K562 (cell line): Measurements from ENCODE around the gene CLDN5. TPM values are rescaled to one million over a fixed set of nuclear protein-coding genes. Genes with fewer than 3 reads are reported as not detected.

Experiments
- CHD2 ChIP-seq: IDR thresholded peaks from 2 replicates; pipeline ENCODE4 v1.6.1; 2011; ENCODE audit warnings: low read depth, low read length
- DIDO1 ChIP-seq: fragments of 450-650 bp; IDR thresholded peaks from 2 replicates; pipeline ENCODE4 v1.6.1; 2016; ENCODE audit warnings: low read depth, missing biosample characterization, missing genetic modification characterization
- E2F1 ChIP-seq: sonication (generic); formaldehyde crosslinking; IDR thresholded peaks from 2 replicates; pipeline ENCODE4 v1.8.1; 2023; ENCODE audit warnings: mild to moderate bottlenecking, missing genetic modification reagents, moderate library complexity
- E2F8 ChIP-seq: fragments of 450-650 bp; IDR thresholded peaks from 2 replicates; pipeline ENCODE4 v1.7.1; 2018; ENCODE audit warnings: mild to moderate bottlenecking, low read depth; ENCODE audit not compliant: partially characterized antibody
- FOXP4 ChIP-seq: sonication (generic); formaldehyde crosslinking; IDR thresholded peaks from 2 replicates; pipeline ENCODE4 v1.8.0; 2022; ENCODE audit warnings: mild to moderate bottlenecking, missing genetic modification reagents, borderline replicate concordance
- HDAC6 ChIP-seq: IDR thresholded peaks from 2 replicates; pipeline ENCODE4 v1.6.1; 2012; ENCODE audit warnings: low read depth, mild to moderate bottlenecking, control low read depth, inconsistent platforms, low read length, moderate library complexity
- HDGF ChIP-seq: fragments of 450-650 bp; IDR thresholded peaks from 2 replicates; pipeline ENCODE4 v1.6.1; 2016
- HNRNPH1 ChIP-seq: fragments of 200-400 bp; formaldehyde crosslinking; optimal IDR thresholded peaks from 2 replicates; pipeline ENCODE3; 2017; ENCODE audit warnings: low read depth, mild to moderate bottlenecking, low read length, moderate library complexity
- KDM5B ChIP-seq: fragments of 200-600 bp; sonication (generic); IDR thresholded peaks from 2 replicates; pipeline ENCODE4 v1.6.1; 2012; ENCODE audit warnings: low read depth, mild to moderate bottlenecking, moderate library complexity, low read length, control low read depth, inconsistent platforms; ENCODE audit not compliant: insufficient replicate concordance
- MAFF ChIP-seq: IDR thresholded peaks from 2 replicates; pipeline ENCODE4 v1.6.1; 2012; ENCODE audit warnings: low read length, improper control_type of control experiment
- MYC ChIP-seq, 2 experiments: fragments of 250-450 bp in 1 of 2; sonication (Bioruptor Pico) in 1 of 2; IDR thresholded peaks; 2 replicates each; pipeline versions ENCODE4 v1.5.1 to v1.6.1; 2012 to 2021; ENCODE audit warnings: low read depth in 2 of 2, borderline replicate concordance in 1 of 2, improper control_type of control experiment in 1 of 2, low read length in 1 of 2, mild to moderate bottlenecking in 1 of 2, moderate library complexity in 1 of 2
- PHB ChIP-seq: fragments of 250-450 bp; sonication (Bioruptor Pico); IDR thresholded peaks from 2 replicates; pipeline ENCODE4 v1.5.0; 2021
- PHF21A ChIP-seq: fragments of 450-650 bp; IDR thresholded peaks from 2 replicates; pipeline ENCODE4 v1.6.1; 2017; ENCODE audit warnings: low read depth, borderline replicate concordance
- POLR2AphosphoS5 ChIP-seq: IDR thresholded peaks from 2 replicates; pipeline ENCODE4 v1.6.1; 2011; ENCODE audit warnings: mild to moderate bottlenecking, low read depth, low read length, moderate library complexity; ENCODE audit not compliant: control insufficient read depth, insufficient read depth
- RBM15 ChIP-seq: fragments of 200-400 bp; formaldehyde crosslinking; IDR thresholded peaks from 2 replicates; pipeline ENCODE4 v1.6.1; 2018; ENCODE audit warnings: mild to moderate bottlenecking, low read length, moderate library complexity; ENCODE audit not compliant: insufficient read depth
- SMAD4 ChIP-seq: fragments of 250-450 bp; sonication (Bioruptor Pico); conservative IDR thresholded peaks from 2 replicates; pipeline ENCODE4 v1.8.0; 2021; ENCODE audit warnings: inconsistent platforms, mild to moderate bottlenecking, moderate library complexity
- TEAD2 ChIP-seq: fragments of 450-650 bp; IDR thresholded peaks from 2 replicates; pipeline ENCODE4 v1.6.1; 2016; ENCODE audit warnings: missing genetic modification characterization, control low read depth, missing compliant biosample characterization
- ZBTB33 ChIP-seq: sonication (generic); formaldehyde crosslinking; IDR thresholded peaks from 2 replicates; pipeline ENCODE4 v1.8.1; 2023; ENCODE audit warnings: mild to moderate bottlenecking, missing genetic modification reagents
- ZNF586 ChIP-seq: fragments of 450-650 bp; formaldehyde crosslinking; conservative IDR thresholded peaks from 2 replicates; pipeline ENCODE4 v1.4.0; 2020; ENCODE audit warnings: mild to moderate bottlenecking, moderate library complexity
- polyA plus RNA-seq, 8 experiments: library from polyadenylated mRNA; depleted of rRNA in 4 of 8; stranded (reverse) in 5 of 8; unstranded in 3 of 8; fragments of >200 nt; fragmentation: Nextera tagmentation in 2 of 8; fragmentation: Illumina TruSeq in 1 of 8; extraction: Ambion mirVana in 2 of 8; extraction: Trizol in 1 of 8; gene quantifications; 2 replicates each; pipeline versions ENCODE4 v1.2.1 to v1.2.3, GENCODE V29; 2011 to 2014; ENCODE audit warnings: inconsistent platforms in 1 of 8, missing spikeins in 1 of 8
- total RNA-seq, 7 experiments: library from RNA; depleted of rRNA in 6 of 7; stranded (reverse); fragments of >200 nt in 6 of 7; fragmentation: Illumina TruSeq in 2 of 7; extraction: Trizol in 2 of 7; gene quantifications; 2 replicates each; pipeline versions ENCODE4 v1.2.1 to v1.2.3, GENCODE V29; 2011 to 2021; ENCODE audit warnings: low replicate concordance in 1 of 7

The CLDN5 gene
- total and polyA plus RNA-seq, 9 of the 15 experiments (the other 6 are each of a cell fraction or from before 2014, with no cell fraction given): 0.20 TPM; not detected in 8

GRCh38 chr22:19508024-19508776 is 16.0 kb downstream of the CLDN5 start (continued):
- no peak; the same call in 1 of the 2 replicates for TF ChIP-seq FOXP4 (CRISPR knock-in tag)
- no peak for TF ChIP-seq HDGF
- TF ChIP-seq ZNF586 (CRISPR knock-in tag): 0 out of 2 replicates have a peak, but pooled peaks have one; percentile 7
- TF ChIP-seq POLR2AphosphoS5: peak; percentile 54
- no peak for TF ChIP-seq PHF21A
- TF ChIP-seq HDAC6: 0 out of 2 replicates have a peak, but pooled peaks have one; percentile 75
- peak; percentile 28 for TF ChIP-seq KDM5B
- TF ChIP-seq SMAD4 (CRISPR knock-in tag): no peak
- no peak for TF ChIP-seq MAFF
- no peak for TF ChIP-seq RBM15
- 0 out of 2 replicates have a peak, but pooled peaks have one; percentile 22 for TF ChIP-seq E2F1 (CRISPR knock-in tag)
- TF ChIP-seq PHB (CRISPR knock-in tag): no peak
- TF ChIP-seq MYC (IDR thresholded peaks at IDR 0.05; ENCODE audit: low read depth, low read length): no peak
- TF ChIP-seq MYC (CRISPR knock-in tag; IDR thresholded peaks at IDR 0.05; ENCODE audit: borderline replicate concordance, low read depth): no peak
- TF ChIP-seq DIDO1 (tag): no peak
- TF ChIP-seq TEAD2 (tag): no peak
- no peak for TF ChIP-seq HNRNPH1
- TF ChIP-seq ZBTB33 (CRISPR knock-in tag): no peak
- TF ChIP-seq CHD2: 0 out of 2 replicates have a peak, but pooled peaks have one; percentile 3
- TF ChIP-seq E2F8: peak; percentile 11
